Measurements from ENCODE around the gene SFTPA1. TPM values are rescaled to one million over a fixed set of nuclear protein-coding genes. Genes with fewer than 3 reads are reported as not detected.
A peak's percentile ranks its signal among the peaks of the same experiment; 100 is the strongest.
"Not testable (repeated sequence)": the region's sequence is repeated elsewhere in the genome, so short reads cannot be mapped to it uniquely, and the experiment has no call there.

The SFTPA1 gene
- total RNA-seq, 1 experiment from 2014 or later, result not detected

DNA sequence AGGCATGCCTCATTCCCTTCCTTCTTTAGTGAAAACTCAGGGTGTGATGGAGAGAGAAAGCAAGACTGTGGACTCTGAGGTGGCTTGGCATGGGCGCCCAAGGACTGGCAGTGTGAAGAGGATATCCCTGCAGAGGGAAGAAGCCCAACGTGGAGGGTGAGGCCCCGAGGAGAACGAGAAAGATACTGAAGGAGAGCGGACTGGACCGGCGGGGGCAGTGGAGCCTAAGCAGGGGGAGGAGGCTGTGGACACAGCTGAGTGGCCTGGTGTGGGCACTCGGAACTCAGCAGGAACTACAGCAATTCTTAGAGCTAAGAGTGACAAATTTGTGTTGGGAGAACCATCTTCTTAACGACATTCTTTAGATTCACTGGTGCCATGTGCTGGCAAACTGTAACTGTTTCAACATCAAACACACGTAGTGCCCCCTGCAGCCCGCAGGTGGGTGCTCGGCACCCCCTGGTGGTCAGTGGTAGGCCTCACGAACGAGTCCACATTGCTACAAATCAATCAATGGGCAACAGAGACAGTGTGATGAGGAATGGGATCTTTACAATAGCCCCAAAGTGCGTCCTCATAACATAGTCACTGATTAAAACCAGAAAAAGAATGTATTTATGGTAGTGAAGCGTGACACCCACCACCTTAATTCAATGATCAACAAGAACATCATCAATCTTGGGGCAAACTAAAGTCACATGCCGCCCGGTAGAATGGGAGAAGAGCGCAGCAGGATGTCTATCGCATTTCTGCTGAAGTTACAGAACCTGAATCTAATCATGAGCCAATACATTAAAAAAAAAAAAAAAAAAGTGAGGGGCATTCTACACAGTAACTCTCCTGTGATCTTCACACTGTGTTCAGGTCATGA lies 2.0 kb upstream of the SFTPA1 start:
- peak; percentile 21 for DNase-seq (ENCODE audit: extremely low read depth, low read depth)

- DNase-seq (ENCODE audit: extremely low read depth, low read depth), result not testable (repeated sequence)
Measured at GRCh38 chr10:79611193-79611976, 646 bp downstream of the SFTPA1 start.

DNA sequence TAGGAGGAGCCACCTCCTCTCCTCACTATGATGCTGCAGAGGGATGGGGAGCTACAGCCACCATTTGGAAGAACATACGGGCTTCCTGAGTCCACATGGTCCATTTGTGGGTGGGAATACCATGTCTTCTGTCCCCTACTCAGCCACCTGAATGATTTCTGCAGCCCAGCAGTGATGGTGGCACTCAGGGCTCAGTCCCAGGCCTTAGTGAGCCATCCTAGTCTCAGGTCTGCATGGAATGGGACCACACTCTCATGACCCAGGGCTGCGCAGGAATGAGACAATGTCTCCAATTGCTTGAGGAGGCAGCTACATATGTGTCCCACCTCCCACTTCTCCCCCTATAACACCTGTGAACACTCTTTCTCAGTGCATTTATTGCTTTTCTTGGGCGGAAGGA lies 4.8 kb downstream of the SFTPA1 start:
- no peak for DNase-seq (ENCODE audit: extremely low read depth, low read depth)

DNA sequence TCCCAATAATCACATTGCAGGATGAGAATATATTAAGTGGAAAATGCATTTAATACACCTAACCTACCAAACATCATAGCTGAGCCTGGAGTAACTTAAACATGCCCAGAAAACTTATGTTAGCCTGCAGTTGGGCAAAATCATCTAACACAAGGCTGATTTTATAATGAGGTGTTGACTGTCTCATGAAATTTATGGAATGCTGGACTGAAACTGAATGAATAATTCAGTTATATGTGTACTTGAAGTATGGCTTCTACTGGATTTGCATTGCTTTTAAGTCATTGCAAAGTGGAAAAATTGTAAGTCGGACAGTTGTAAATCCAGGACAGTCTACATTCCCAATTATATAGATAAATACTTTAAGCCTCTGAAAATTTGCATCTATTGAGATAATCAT lies 5.4 kb downstream of the SFTPA1 start:
- DNase-seq (ENCODE audit: extremely low read depth, low read depth), result no peak

DNA sequence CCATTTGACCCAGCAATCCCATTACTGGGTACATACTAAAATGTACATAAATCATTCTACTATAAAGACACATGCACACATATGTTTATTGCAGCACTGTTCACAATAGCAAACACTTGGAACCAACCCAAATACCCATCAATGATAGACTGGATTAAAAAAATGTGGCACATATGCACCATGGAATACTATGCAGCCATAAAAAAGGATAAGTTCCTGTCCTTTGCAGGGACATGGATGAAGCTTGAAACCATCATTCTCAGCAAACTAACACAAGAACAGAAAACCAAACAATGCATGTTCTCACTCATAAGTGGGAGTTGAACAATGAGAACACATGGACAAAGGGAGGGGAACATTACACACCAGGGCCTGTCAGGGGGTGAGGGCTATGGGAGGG lies 12.9 kb downstream of the SFTPA1 start:
- not testable (repeated sequence) for DNase-seq (ENCODE audit: extremely low read depth, low read depth)

DNA sequence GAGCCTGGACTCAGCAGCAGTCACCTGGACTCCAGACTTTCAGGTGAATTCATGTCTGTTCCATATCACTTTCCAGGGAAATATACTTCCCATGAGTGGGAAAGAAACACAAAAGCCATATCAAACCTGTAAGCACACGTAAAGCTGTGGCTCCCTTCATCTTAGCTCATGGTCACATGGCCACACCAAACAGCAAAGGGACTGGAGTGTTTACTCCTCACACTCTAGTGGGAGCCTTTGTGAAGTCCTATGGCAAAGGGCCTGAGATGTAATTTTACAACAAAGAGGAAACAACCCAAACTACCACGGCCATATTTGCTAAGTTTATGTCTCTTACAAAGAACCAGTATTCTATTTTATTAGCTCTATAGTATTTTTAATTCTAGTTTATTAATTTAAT lies 16.3 kb downstream of the SFTPA1 start:
- no peak for DNase-seq (ENCODE audit: extremely low read depth, low read depth)

GRCh38 chr10:79628083-79628482 lies 17.3 kb downstream of the SFTPA1 start:
- DNase-seq (ENCODE audit: extremely low read depth, low read depth), result no peak

DNA sequence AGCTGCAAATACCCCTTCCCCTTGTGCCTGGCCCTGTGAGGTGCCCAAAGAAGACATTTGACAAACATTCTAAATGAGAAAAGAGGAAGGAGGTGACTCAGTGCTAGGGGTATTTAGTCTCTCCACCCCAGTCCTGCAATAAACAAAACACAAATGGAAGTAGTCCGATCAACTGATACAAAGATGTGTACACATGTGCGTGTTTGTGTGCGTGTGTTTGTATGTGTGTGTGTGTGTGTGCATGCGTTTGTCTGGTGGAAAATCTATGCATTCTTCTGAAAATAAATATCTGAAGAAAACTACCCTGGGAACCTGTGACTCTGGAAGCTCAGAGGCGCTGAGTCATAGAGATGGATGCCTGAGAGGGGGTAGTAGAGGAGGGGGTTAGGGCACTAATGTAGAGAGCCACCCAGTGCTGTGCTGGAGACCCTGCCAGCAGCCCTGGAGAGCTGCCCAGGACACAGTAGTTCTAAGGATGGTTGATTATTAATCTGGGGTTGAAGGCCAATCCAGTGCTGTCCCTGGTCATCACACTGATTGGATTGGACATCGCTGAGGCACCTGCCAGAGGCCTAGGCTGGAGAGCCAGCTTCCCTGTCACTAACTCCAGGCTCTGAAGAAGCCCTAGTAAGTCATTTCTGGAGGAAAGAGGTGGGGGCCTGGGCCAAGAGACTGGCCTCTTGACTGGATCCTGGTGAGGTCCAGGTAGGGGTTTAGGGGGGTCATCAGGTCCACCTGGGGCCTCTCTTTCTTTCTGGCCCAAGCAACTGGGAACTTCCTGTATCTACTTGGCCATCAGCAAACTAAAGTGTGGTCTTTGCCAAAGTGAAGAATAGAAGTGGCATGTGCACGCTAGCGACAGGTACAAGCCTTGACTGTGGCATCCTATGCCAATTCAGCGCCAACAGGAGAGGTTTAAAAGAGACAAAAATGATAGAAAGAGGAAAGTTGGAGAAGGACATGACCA lies 18.5 kb downstream of the SFTPA1 start:
- no peak for DNase-seq (ENCODE audit: extremely low read depth, low read depth)

GRCh38 chr10:79629955-79630327 lies 19.2 kb downstream of the SFTPA1 start:
- DNase-seq (ENCODE audit: extremely low read depth, low read depth), result no peak

GRCh38 chr10:79636654-79637199 lies 26.0 kb downstream of the SFTPA1 start:
- DNase-seq (ENCODE audit: extremely low read depth, low read depth), result not testable (repeated sequence)

- DNase-seq (ENCODE audit: extremely low read depth, low read depth), result no peak
Measured at GRCh38 chr10:79638318-79638717, 27.6 kb downstream of the SFTPA1 start.

GRCh38 chr10:79652695-79653094 lies 42.0 kb downstream of the SFTPA1 start:
- not testable (repeated sequence) for DNase-seq (ENCODE audit: extremely low read depth, low read depth)

DNA sequence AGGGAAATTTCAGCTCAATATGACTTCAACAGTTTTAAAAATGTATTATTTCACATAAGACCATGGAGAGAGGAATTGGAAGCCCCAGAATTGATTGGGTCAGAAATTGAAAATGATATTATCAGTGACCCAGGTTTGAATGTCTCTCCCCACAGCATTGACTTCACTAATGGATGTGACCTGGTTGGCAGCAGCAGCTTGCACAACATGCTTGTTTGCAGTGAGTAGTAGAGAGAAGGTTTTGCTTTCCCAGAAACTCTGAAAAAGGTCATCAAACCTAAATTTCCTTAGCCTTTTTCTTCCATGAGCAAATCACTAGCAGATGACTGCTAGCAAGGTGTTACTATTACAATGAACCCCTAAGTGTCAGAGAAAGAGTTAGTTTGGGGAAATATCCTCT lies 52.5 kb downstream of the SFTPA1 start:
- DNase-seq (ENCODE audit: extremely low read depth, low read depth), result not testable (repeated sequence)

DNA sequence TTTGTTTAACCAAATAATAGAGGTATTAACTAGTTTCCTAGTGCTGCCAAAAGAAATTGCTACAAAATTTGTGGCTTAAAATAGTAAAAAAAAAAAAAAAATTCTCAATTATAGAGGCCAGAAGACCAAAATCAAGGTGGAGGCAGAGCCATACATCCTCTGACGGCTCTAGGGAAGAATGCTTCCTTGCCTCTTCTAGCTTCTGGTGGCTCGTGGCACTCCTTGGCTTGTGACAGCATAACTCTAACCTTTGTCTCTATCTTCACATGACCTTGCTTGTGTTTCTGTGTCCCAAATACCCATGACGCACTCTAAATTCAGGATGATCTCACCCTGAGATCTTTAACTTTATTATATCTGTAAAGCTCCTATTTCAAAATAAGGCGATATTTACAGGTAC lies 53.9 kb downstream of the SFTPA1 start:
- DNase-seq (ENCODE audit: extremely low read depth, low read depth), result not testable (repeated sequence)

Other genes starting within 250 kb of the SFTPA1 start
- 3.2 and 3.7 TPM in 2 replicates for gene ZCCHC24, start 165.3 kb upstream of the SFTPA1 start, total RNA-seq (2014; rRNA removed; shearing (Covaris generic))
- 0.30 and 0.40 TPM in 2 replicates for gene EIF5AL1, start 98.4 kb upstream of the SFTPA1 start, total RNA-seq (2014; rRNA removed; shearing (Covaris generic))
- not detected in 2 replicates for gene SFTPA2, start 50.5 kb upstream of the SFTPA1 start, total RNA-seq (2014; rRNA removed; shearing (Covaris generic))
- 0.12 and 0.32 TPM in 2 replicates for gene NUTM2B, start 92.3 kb downstream of the SFTPA1 start, total RNA-seq (2014; rRNA removed; shearing (Covaris generic))
- gene NUTM2E, start 215.8 kb downstream of the SFTPA1 start, total RNA-seq (2014; rRNA removed; shearing (Covaris generic)), result not detected in 2 replicates